Gastrocnemius medialis (tissue), 4 donors: Measurements from ENCODE around the gene HOXD8. TPM values are rescaled to one million over a fixed set of nuclear protein-coding genes. Genes with fewer than 3 reads are reported as not detected.

Experiments
- ATAC-seq, 2 donors: fragments of 150-250 bp; one replicate each; pipeline ENCODE4 v1.9.1; 2016
- DNase-seq, 2 donors: peaks; one replicate each; pipeline ENCODE4 v3.0.0-alpha.2; 2019
- H3K27ac ChIP-seq, 4 donors: fragments of 200-600 bp; sonication (generic); 1 replicate in 1 of 4; 2 replicates in 3 of 4; pipeline ENCODE4 v1.5.1; 2016 to 2018; ENCODE audit warnings: mild to moderate bottlenecking in 2 of 4, moderate library complexity in 1 of 4
- H3K27me3 ChIP-seq, 3 donors: fragments of 200-600 bp; sonication (generic) in 2 of 3; 1 replicate in 1 of 3; 2 replicates in 2 of 3; pipeline versions ENCODE4 v1.5.1 to v1.6.0; 2016 to 2019; ENCODE audit warnings: mild to moderate bottlenecking in 1 of 3, moderate library complexity in 1 of 3
- H3K36me3 ChIP-seq, 2 donors: fragments of 200-600 bp; sonication (generic) in 1 of 2; one replicate each; pipeline ENCODE4 v1.5.1; 2017 to 2018
- H3K4me1 ChIP-seq, 2 donors: fragments of 200-600 bp; sonication (generic) in 1 of 2; one replicate each; pipeline ENCODE4 v1.5.1; 2016 to 2017; ENCODE audit warnings: mild to moderate bottlenecking in 2 of 2
- H3K4me3 ChIP-seq, 4 donors: fragments of 200-600 bp; sonication (generic) in 3 of 4; 1 replicate in 1 of 4; 2 replicates in 3 of 4; pipeline ENCODE4 v1.5.1; 2016 to 2019; ENCODE audit warnings: mild to moderate bottlenecking in 2 of 4
- H3K9me3 ChIP-seq, 3 donors: fragments of 200-600 bp; sonication (generic) in 2 of 3; 1 replicate in 1 of 3; 2 replicates in 2 of 3; pipeline ENCODE4 v1.5.1; 2016 to 2019
- CTCF ChIP-seq, 5 experiments: fragments of 450-650 bp in 3 of 5; fragments of 200-600 bp in 2 of 5; sonication (generic) in 2 of 5; IDR thresholded peaks in 4 of 5; conservative IDR thresholded peaks in 1 of 5; 1 replicate in 4 of 5; 2 replicates in 1 of 5; pipeline ENCODE4 v1.5.1; 2016 to 2019; ENCODE audit warnings: antibody characterized with exemption in 5 of 5, mild to moderate bottlenecking in 3 of 5, moderate library complexity in 3 of 5
- POLR2A ChIP-seq, 2 donors: fragments of 450-650 bp; IDR thresholded peaks; one replicate each; pipeline ENCODE4 v1.6.1; 2017; ENCODE audit warnings: antibody characterized with exemption in 2 of 2, mild to moderate bottlenecking in 2 of 2, moderate library complexity in 2 of 2
- in situ Hi-C, 4 donors: fragments of 200-750 bp; cut with MboI; loops; one replicate each; pipeline versions ENCODE4 v1.15.0 to v1.8.0; 2017; ENCODE audit warnings: low sequenced_read_pairs in 4 of 4
- intact Hi-C: fragments of 100-400 bp; cut with DNase I; formaldehyde crosslinking; loops from one replicate; pipeline ENCODE4 v1.15.1; 2023; ENCODE audit warnings: low total_unique reads
- total RNA-seq, 4 donors: library from RNA; depleted of rRNA; stranded (reverse); fragments of >200 nt; gene quantifications; one replicate each; pipeline versions ENCODE4 v1.1.0 to v1.2.3, GENCODE V29; 2016

HOXD8 gene
- total RNA-seq, 4 donors from 2014 or later: 4.0 to 12.0 (median 7.2) TPM

GRCh38 chr2:176114120-176114929, 15.2 kb upstream of the HOXD8 start:
- H3K4me3 ChIP-seq: no peak overlapping the region
- peaks cover 6 to 16% of the 10 kb centered on the region in 2 donors for H3K4me1 ChIP-seq
- TF ChIP-seq CTCF (IDR thresholded peaks at IDR 0.05 in 4 of 5, conservative IDR thresholded peaks at IDR 0.05 in 1 of 5) (no peak), POLR2A (IDR thresholded peaks at IDR 0.05) (no peak)
- in situ Hi-C loops (loop anchor here in 2 of 4 donors (25.0 kb wide), 1 partner anchor 698 kb away; no protein-coding TSS in a partner anchor), intact Hi-C loops (loop anchor here (5.0 kb wide), 1 partner anchor 37 kb away; no protein-coding TSS in a partner anchor)
- H3K36me3 ChIP-seq: no peaks in the 10 kb centered on the region
- peaks cover 97 to 100% (median 100%) of the 10 kb centered on the region in 3 donors for H3K27me3 ChIP-seq
- no peak for ATAC-seq
- no peaks in the 10 kb centered on the region for H3K9me3 ChIP-seq
- H3K27ac ChIP-seq: no peak overlapping the region
- DNase-seq: no peak

- intact Hi-C loops: loop anchor here (5.0 kb wide), 1 partner anchor 38 kb away; no protein-coding TSS in a partner anchor
- Histone ChIP-seq H3K27ac (no peak overlapping the region), H3K9me3 (no peaks in the 10 kb centered on the region), H3K36me3 (no peaks in the 10 kb centered on the region), H3K4me3 (no peak overlapping the region), H3K27me3 (peaks cover 95 to 100% (median 100%) of the 10 kb centered on the region in 3 donors), H3K4me1 (peaks cover 6 to 16% of the 10 kb centered on the region in 2 donors)
- in situ Hi-C loops: loop anchor here in 2 of 4 donors (25.0 kb wide), 1 partner anchor 697 kb away; no protein-coding TSS in a partner anchor
- DNase-seq (no peak), ATAC-seq (no peak)
- TF ChIP-seq POLR2A (IDR thresholded peaks at IDR 0.05) (no peak), CTCF (IDR thresholded peaks at IDR 0.05 in 4 of 5, conservative IDR thresholded peaks at IDR 0.05 in 1 of 5) (no peak)
These were observed 14.4 kb upstream of the HOXD8 start for GRCh38 chr2:176114930-176115625.

GRCh38 chr2:176115883-176116813, 13.4 kb upstream of the HOXD8 start, which contains the start of gene HOXD10:
Gene HOXD10, plus strand, starts transcription at chr2:176116778. Its CDS starts 56 bp downstream, at chr2:176116834.
- H3K4me1 ChIP-seq: peaks cover 6 to 15% of the 10 kb centered on the region in 2 donors
- H3K9me3 ChIP-seq: no peaks in the 10 kb centered on the region
- no peaks in the 10 kb centered on the region for H3K36me3 ChIP-seq
- peaks cover 95 to 100% (median 100%) of the 10 kb centered on the region in 3 donors for H3K27me3 ChIP-seq
- H3K4me3 ChIP-seq: peak within 1 kb of the TSS; percentile 18 to 35 (median 30)
- H3K27ac ChIP-seq: peak within 1 kb of the TSS in 3 of 4 donors; percentile 3 to 12 (median 12)
- ATAC-seq: peak; percentile 70 to 79
- TF ChIP-seq CTCF (IDR thresholded peaks at IDR 0.05 in 4 of 5, conservative IDR thresholded peaks at IDR 0.05 in 1 of 5) (peak in 4 of 5 experiments; percentile 23 to 49 (median 30)), POLR2A (IDR thresholded peaks at IDR 0.05) (no peak)
- intact Hi-C loops (no loop called here), in situ Hi-C loops (loop anchor here in 2 of 4 donors (25.0 kb wide), 1 partner anchor 696 kb away; no protein-coding TSS in a partner anchor)
- peak in 1 of 2 donors; percentile 43 for DNase-seq
